Natural killer cell treated with Interleukin-12 subunit alpha and Interleukin-12 subunit beta and Interleukin-15 and Interleukin-18, amount 100 ng/mL, for 72 hours (primary cell): ENCODE data around the gene SPHKAP. TPM values are rescaled to one million over a fixed set of nuclear protein-coding genes. Genes with fewer than 3 reads are reported as not detected.
A peak's percentile ranks its signal among the peaks of the same experiment; 100 is the strongest.

Experiments used
- ATAC-seq, 2 donors: fragments of 150-1000 bp; cut with Tn5 transposase in 1 of 2; sonication (Bioruptor Pico), chemical (Tn5 transposase) in 1 of 2; 2 replicates each; pipeline ENCODE4 v1.10.0; 2021
- DNase-seq: peaks from one replicate; pipeline ENCODE4 v3.0.0; 2022; ENCODE audit warnings: low spot score
- H3K27ac Mint-ChIP-seq, 2 donors: 1 replicate in 1 of 2; 2 replicates in 1 of 2; pipeline ENCODE4 v1.8.0; 2022; ENCODE audit warnings: mixed read lengths in 2 of 2, mild to moderate bottlenecking in 1 of 2, moderate library complexity in 1 of 2
- H3K27me3 Mint-ChIP-seq, 2 donors: 1 replicate in 1 of 2; 2 replicates in 1 of 2; pipeline ENCODE4 v1.8.0; 2022; ENCODE audit warnings: mixed read lengths in 2 of 2
- H3K36me3 Mint-ChIP-seq: one replicate; pipeline ENCODE4 v1.8.0; 2022; ENCODE audit warnings: mixed read lengths
- H3K4me1 Mint-ChIP-seq, 2 donors: 1 replicate in 1 of 2; 2 replicates in 1 of 2; pipeline ENCODE4 v1.8.0; 2022; ENCODE audit warnings: low read depth in 2 of 2, mixed read lengths in 2 of 2, mild to moderate bottlenecking in 1 of 2
- H3K4me3 Mint-ChIP-seq: one replicate; pipeline ENCODE4 v1.8.0; 2022; ENCODE audit warnings: mixed read lengths
- H3K9me3 Mint-ChIP-seq: 2 replicates; pipeline ENCODE4 v1.8.0; 2022; ENCODE audit warnings: mixed read lengths
- total RNA-seq, 2 donors: library from RNA; stranded (reverse); gene quantifications; one replicate each; pipeline ENCODE4 v1.2.3, GENCODE V29; 2022

The SPHKAP gene
- total RNA-seq, 2 donors from 2014 or later: not detected

DNA sequence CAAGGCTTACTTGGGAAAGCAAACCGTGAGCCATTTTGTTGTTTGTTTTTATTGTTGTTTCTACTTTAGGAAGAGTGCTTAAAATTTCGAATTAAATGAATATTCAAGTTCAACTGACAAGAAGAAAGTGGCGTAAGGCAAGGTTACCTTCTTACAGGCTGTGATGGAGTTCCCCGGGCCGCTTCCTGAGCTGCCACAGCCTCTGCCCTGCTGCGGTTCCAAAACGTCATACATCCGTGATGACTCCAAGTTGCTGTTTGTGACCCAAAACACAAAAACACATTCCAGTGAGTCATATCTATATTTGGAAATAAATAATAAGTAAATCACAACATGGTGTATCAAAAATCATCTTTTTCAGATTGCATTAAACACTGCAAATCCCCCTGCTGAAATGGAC lies 49.7 kb downstream of the SPHKAP start:
- peaks cover 2% of the 10 kb centered on the region for H3K9me3 Mint-ChIP-seq

DNA sequence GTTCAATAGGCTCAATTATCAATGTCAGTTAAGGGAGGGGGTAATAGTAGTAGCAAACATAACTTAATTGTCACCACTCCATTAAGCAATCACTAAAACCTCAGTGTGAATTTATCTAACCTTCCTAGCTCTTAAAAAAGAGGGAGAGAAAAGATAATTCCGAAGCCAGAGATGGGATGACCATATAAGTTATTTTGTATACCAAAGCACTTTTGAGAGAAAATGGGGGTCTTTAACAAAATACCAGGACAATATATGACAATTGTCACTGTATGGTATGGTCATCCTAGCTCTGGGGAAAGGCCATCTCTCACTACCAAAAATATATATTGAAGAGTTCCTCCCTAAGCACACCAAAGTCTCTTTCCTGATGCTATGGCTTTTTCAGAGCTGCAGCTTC lies 55.1 kb downstream of the SPHKAP start:
- DNase-seq (no peak), ATAC-seq (no peak)
- Mint-ChIP-seq H3K27me3 (no peaks in the 10 kb centered on the region), H3K36me3 (no peaks in the 10 kb centered on the region), H3K4me3 (no peak overlapping the region), H3K4me1 (no peaks in the 10 kb centered on the region), H3K9me3 (peaks cover 4% of the 10 kb centered on the region), H3K27ac (no peak overlapping the region)

More for the DNA sequence above, 49.7 kb downstream of the SPHKAP start:
- DNase-seq: no peak
- no peaks in the 10 kb centered on the region for H3K4me1 Mint-ChIP-seq
- no peak for ATAC-seq
- no peaks in the 10 kb centered on the region for H3K27me3 Mint-ChIP-seq
- no peaks in the 10 kb centered on the region for H3K36me3 Mint-ChIP-seq
- H3K27ac Mint-ChIP-seq: no peak overlapping the region
- H3K4me3 Mint-ChIP-seq: no peak overlapping the region

DNA sequence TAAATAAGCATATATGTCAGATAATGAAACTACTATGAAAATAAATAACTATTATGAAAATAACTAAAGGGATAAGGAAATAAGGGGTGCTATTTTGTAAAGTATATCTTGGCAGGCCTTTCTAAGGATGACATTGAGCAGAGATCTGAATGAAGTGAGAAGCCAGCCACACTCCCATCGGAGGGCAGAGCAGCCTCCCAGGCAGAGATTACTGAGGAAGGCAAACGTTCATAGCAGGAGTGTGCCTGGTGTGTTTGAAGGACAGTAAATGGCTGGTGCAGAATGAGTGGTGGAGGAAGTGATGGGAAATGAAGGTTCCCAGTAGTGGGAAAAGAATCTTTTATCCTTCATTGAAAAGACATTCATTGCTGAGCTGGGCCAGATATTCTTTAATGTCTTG lies 62.5 kb downstream of the SPHKAP start:
- Mint-ChIP-seq H3K27me3 (no peaks in the 10 kb centered on the region), H3K36me3 (no peaks in the 10 kb centered on the region), H3K27ac (no peak overlapping the region), H3K9me3 (peaks cover 11% of the 10 kb centered on the region), H3K4me3 (no peak overlapping the region), H3K4me1 (no peaks in the 10 kb centered on the region)
- DNase-seq: no peak
- ATAC-seq: no peak

DNA sequence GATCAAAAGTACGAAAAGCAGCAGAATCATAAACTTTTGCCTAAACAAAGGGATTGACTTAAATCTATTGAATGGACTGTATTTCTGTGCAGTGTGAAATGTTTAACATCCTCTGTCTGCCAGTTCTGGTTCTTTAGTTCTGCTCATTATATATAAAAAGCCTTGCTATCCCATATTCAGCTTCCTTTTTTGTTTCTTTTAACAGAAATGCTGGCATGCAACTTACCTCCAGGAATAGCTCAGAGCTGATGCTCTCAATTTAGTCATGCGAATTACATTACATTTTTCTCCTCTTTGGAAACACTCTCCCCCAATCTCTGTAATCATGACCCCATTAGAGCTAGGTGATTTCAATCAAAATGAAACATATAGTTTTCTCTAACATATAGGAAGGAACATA lies 73.6 kb downstream of the SPHKAP start:
- no peaks in the 10 kb centered on the region for H3K36me3 Mint-ChIP-seq
- no peak for ATAC-seq
- H3K9me3 Mint-ChIP-seq: peaks cover 3% of the 10 kb centered on the region
- DNase-seq: no peak
- H3K4me3 Mint-ChIP-seq: no peak overlapping the region
- no peak overlapping the region for H3K27ac Mint-ChIP-seq
- H3K4me1 Mint-ChIP-seq: no peaks in the 10 kb centered on the region
- no peaks in the 10 kb centered on the region for H3K27me3 Mint-ChIP-seq

DNA sequence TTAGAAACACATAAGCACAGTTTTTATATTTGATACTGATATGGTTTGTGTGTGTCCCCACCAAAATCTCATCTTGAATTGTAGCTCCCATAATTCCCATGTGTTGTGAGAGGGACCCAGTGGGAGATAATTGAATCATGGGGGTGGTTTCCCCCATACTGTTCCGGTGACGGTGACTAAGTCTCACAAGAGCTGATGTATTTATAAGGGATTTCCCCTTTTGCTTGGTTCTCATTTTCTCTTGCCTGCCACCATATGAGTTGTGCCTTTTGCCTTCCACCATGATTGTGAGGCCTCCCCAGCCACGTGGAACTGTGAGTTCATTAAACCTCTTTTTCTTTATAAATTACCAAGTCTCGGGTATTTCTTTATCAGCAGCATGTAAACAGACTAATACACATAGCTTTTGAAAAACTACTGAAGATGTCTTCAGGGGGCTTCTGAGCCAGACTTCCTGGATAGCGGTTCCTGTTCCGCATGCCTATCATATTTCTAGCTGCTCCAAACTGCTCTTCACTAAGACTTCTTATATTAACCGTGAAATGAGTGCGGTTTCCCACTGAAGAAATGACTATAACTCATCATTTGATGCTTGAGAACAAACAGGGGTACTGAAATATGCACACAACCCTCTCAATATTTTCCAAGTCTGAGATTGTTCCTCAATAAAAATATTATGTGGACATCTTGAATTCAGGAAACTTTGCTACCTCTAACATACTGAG lies 75.8 kb downstream of the SPHKAP start:
- Mint-ChIP-seq H3K27ac (no peak overlapping the region), H3K36me3 (no peaks in the 10 kb centered on the region), H3K4me1 (no peaks in the 10 kb centered on the region), H3K27me3 (no peaks in the 10 kb centered on the region), H3K4me3 (no peak overlapping the region), H3K9me3 (peaks cover 8% of the 10 kb centered on the region)
- DNase-seq (no peak), ATAC-seq (no peak)

DNA sequence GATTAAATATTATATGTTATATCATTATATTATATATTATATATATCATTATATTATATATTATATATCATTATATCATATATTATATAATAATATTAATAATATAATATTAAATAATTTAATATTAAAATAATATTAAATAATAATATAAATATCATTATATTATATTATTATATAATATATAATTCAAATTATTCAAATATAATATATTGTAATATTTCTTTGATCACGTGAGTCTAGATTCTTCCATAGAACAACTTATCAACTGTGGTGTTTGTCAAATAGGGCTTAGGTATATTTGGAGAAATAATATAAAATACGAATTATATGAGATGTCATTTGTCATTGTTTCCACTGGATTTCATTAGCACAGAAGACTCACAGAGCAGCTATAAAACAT lies 77.3 kb downstream of the SPHKAP start:
- Mint-ChIP-seq H3K4me1 (no peaks in the 10 kb centered on the region), H3K27ac (no peak overlapping the region), H3K4me3 (no peak overlapping the region), H3K36me3 (peaks cover 5% of the 10 kb centered on the region), H3K27me3 (no peaks in the 10 kb centered on the region), H3K9me3 (peaks cover 12% of the 10 kb centered on the region)
- ATAC-seq: no peak
- no peak for DNase-seq

DNA sequence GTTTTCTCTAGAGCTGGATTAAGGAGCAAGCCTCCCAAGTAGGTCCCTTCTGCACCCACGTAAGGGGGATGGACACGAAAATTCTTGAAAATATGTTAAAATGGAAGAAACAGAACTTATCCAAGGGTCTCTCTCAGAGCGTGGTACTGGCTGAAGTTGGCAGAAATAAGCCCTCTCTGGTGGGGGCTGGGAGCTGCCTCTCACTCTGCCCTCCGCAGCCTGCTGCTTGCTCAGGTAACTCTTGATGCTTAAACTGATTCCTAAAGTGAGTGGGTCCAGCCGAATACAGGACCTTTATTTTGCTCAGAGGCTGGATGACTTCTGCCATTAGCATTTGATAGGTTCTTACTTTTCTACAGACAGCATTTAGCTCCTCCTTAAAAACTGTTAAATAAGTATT lies 78.1 kb downstream of the SPHKAP start:
- peaks cover 12% of the 10 kb centered on the region for H3K9me3 Mint-ChIP-seq
- no peaks in the 10 kb centered on the region for H3K4me1 Mint-ChIP-seq
- peaks cover 5% of the 10 kb centered on the region for H3K36me3 Mint-ChIP-seq
- ATAC-seq: no peak
- H3K27me3 Mint-ChIP-seq: no peaks in the 10 kb centered on the region
- DNase-seq: no peak
- H3K27ac Mint-ChIP-seq: no peak overlapping the region
- no peak overlapping the region for H3K4me3 Mint-ChIP-seq

DNA sequence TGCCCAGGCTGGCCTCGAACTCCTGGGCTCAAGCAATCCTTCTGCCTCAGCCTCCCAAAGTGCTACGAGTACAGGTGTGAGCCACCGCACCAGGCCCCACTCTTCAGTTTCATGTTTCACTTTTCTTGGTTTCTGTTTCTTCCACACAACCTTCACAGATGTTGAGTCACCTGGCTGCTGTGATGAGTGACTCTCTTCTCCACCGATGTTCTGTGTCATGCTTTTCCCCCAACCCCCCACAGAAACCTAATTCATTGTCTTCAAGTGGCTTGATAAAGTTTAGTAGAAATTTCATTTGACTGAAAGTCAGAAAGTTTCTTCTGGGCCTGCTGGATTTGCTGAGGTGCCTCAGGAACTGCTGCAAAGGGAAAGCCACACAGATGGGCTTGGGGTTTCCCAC lies 78.5 kb downstream of the SPHKAP start:
- Mint-ChIP-seq H3K27ac (no peak overlapping the region), H3K36me3 (peaks cover 5% of the 10 kb centered on the region), H3K27me3 (no peaks in the 10 kb centered on the region), H3K9me3 (peaks cover 13% of the 10 kb centered on the region), H3K4me1 (no peaks in the 10 kb centered on the region), H3K4me3 (no peak overlapping the region)
- DNase-seq: no peak
- no peak for ATAC-seq

DNA sequence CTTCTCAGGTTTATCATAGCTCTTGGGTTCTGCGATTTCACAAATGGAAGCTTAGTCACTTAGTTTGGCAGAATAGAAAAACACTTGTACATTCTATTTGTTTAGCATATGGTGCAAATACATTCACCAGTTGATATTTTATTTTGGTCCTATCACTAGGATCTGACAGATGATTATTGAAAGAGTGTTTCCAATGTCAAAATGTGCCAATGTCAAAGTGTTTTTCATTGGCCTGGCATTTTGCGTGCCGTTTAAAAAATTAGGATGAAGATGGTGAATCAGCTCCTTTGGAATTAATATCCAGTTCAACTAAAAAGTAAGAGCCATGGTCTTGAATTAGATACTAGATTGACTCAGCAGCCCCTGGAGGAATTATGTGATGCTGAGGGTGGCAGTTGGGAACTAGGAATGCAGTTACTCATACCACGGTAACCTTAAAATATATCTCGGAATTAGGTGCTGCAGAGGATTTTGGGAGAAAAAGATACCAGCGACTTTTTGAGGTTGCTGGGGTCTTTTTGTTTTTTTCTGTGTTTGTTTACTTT lies 87.0 kb downstream of the SPHKAP start:
- ATAC-seq: no peak
- Mint-ChIP-seq H3K27ac (no peak overlapping the region), H3K9me3 (peaks cover 28% of the 10 kb centered on the region), H3K4me3 (no peak overlapping the region), H3K4me1 (no peaks in the 10 kb centered on the region), H3K27me3 (no peaks in the 10 kb centered on the region), H3K36me3 (peaks cover 5% of the 10 kb centered on the region)
- DNase-seq: no peak

DNA sequence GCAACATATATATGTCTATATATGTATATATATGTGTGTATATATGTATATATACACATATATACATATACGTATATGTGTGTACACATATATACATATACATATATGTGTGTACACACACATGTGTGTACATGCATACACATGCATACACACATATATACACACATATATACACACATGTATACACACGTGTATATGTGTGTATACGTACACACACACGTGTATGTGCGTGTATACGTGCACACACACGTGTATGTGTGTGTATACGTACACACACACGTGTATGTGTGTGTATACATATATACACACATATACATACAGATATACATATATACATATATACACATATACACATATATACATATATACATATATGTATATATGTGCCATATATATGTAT lies 89.4 kb downstream of the SPHKAP start:
- Mint-ChIP-seq H3K9me3 (peaks cover 30% of the 10 kb centered on the region), H3K4me1 (no peaks in the 10 kb centered on the region), H3K4me3 (no peak overlapping the region), H3K27me3 (no peaks in the 10 kb centered on the region), H3K36me3 (peaks cover 5% of the 10 kb centered on the region), H3K27ac (no peak overlapping the region)
- DNase-seq: no peak
- ATAC-seq: no peak

DNA sequence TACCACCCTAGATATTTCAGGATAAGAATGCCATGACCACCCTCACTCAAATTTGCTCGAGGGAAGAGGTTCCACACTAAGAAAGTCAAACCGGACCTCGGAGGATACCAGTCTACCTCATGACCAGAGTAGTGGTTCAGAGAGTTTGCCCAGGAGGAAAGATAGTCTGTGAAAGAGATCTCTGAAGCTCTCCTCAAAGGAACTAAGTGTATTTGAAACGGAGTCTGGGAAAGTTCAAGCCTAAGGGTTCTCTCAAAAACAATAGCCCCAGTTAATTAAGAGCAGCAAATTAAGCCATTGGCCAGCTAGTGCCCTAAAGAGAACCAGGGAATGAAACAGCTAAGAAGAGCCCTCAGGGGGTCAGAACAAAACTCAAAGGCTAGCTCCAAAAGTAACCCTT lies 94.9 kb downstream of the SPHKAP start:
- Mint-ChIP-seq H3K9me3 (peaks cover 30% of the 10 kb centered on the region), H3K4me3 (no peak overlapping the region), H3K4me1 (no peaks in the 10 kb centered on the region), H3K27me3 (no peaks in the 10 kb centered on the region), H3K36me3 (no peaks in the 10 kb centered on the region), H3K27ac (no peak overlapping the region)
- no peak for DNase-seq
- ATAC-seq: no peak

DNA sequence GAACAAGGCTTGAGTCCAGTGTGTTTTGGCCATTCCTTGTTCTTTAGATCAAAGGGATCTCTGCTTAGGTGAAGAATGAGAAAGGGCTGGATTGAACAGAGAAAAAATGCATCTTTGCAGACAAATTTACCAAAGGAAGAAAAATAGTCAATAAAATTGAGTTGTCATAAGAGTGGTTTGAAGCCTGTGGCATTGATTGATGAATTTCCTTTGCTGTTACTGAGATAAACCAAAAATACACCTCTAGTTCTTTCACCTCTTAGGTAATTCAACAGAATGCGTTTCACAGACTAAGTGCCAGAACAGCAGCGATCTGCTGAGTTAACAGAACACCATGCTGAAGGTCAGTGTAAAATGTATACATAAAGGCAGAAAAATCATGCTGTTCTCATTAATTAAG lies 96.8 kb downstream of the SPHKAP start:
- no peaks in the 10 kb centered on the region for H3K27me3 Mint-ChIP-seq
- DNase-seq: no peak
- H3K4me1 Mint-ChIP-seq: no peaks in the 10 kb centered on the region
- peaks cover 30% of the 10 kb centered on the region for H3K9me3 Mint-ChIP-seq
- no peak overlapping the region for H3K27ac Mint-ChIP-seq
- ATAC-seq: no peak
- H3K36me3 Mint-ChIP-seq: no peaks in the 10 kb centered on the region
- no peak overlapping the region for H3K4me3 Mint-ChIP-seq

DNA sequence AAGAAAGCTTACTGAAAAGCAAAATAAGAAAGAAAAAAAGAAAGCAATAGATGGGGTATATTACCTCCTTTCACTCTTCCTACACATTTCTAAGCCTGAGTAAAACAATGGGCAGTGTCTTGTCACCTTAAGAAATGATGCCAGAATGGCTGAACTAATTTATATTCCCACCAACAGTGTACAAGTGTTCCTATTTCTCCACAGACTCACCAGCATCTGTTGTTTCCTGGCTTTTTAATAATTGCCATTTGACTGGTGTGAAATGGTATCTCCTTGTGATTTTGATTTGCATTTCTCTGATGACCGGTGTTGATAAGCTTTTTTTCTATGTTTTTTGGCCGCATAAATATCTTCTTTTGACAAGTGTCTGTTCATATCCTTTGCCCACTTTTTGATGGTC lies 98.4 kb downstream of the SPHKAP start:
- Mint-ChIP-seq H3K4me3 (no peak overlapping the region), H3K9me3 (peaks cover 25% of the 10 kb centered on the region), H3K4me1 (no peaks in the 10 kb centered on the region), H3K27me3 (no peaks in the 10 kb centered on the region), H3K36me3 (no peaks in the 10 kb centered on the region), H3K27ac (no peak overlapping the region)
- ATAC-seq: no peak
- DNase-seq: no peak

DNA sequence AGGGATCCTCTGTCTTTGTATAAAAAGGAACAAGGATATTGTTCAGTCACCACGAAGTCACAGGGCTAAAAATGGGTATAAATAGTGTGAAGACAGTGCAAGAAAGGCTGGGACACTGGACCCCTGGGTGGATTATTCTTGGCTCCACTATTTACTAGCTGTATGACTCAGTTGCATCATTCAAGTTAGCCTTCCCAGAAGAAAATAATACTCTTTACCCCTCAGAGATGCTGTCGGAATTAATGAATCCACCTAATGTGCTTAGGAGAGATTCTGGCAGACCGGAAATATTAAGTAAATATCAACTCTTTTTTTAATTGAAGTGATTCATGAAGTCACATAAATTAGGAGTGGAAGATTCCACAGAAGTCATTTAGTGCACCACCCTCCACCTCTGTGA lies 98.9 kb downstream of the SPHKAP start:
- ATAC-seq: no peak
- Mint-ChIP-seq H3K27me3 (no peaks in the 10 kb centered on the region), H3K9me3 (peaks cover 25% of the 10 kb centered on the region), H3K27ac (no peak overlapping the region), H3K36me3 (no peaks in the 10 kb centered on the region), H3K4me1 (no peaks in the 10 kb centered on the region), H3K4me3 (no peak overlapping the region)
- no peak for DNase-seq

DNA sequence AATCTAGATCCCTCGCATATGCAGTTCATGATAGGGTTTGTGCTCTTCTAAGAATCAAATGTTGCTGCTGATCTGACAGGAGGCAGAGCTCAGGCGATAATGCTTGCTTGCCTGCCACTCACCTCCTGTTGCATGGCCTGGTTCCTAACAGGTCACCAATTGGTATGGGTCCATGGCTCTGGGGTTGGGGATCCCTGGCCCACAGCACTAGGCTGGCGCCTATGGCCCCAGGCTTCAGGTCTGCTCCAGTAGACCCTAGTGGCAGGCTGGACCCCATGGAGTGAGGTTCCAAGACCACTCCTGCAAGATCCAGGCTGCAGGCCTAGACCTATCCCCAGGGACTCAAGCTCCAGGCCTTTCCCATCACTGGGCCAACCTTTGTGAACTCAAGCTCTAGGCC lies 102.3 kb downstream of the SPHKAP start:
- no peaks in the 10 kb centered on the region for H3K4me1 Mint-ChIP-seq
- H3K4me3 Mint-ChIP-seq: no peak overlapping the region
- H3K36me3 Mint-ChIP-seq: no peaks in the 10 kb centered on the region
- H3K27ac Mint-ChIP-seq: no peak overlapping the region
- H3K27me3 Mint-ChIP-seq: no peaks in the 10 kb centered on the region
- peaks cover 25% of the 10 kb centered on the region for H3K9me3 Mint-ChIP-seq
- DNase-seq (no peak), ATAC-seq (peak in 1 of 2 donors; percentile 20)
